Fibroblast of lung (primary cell): ENCODE measurements around the gene CYP27A1. TPM values are rescaled to one million over a fixed set of nuclear protein-coding genes. Genes with fewer than 3 reads are reported as not detected.

ENCODE experiments used
- DNase-seq, 2 donors: peaks; one replicate each; pipeline versions ENCODE4 v3.0.0 to v3.0.0-alpha.2; 2010; ENCODE audit warnings: low read depth in 2 of 2
- H2AFZ ChIP-seq: 2 replicates; pipeline ENCODE4 v1.5.1; 2012; ENCODE audit warnings: low read length, control low read depth, inconsistent platforms
- H3K27ac ChIP-seq: 2 replicates; pipeline ENCODE4 v1.5.1; 2011; ENCODE audit warnings: low read length, control low read depth; ENCODE audit not compliant: insufficient read depth
- H3K27me3 ChIP-seq: 2 replicates; pipeline ENCODE4 v1.5.1; 2011; ENCODE audit warnings: mild to moderate bottlenecking, low read length; ENCODE audit not compliant: control insufficient read depth, insufficient read depth
- H3K36me3 ChIP-seq: 2 replicates; pipeline ENCODE4 v1.5.1; 2011; ENCODE audit warnings: low read length; ENCODE audit not compliant: control insufficient read depth, insufficient read depth
- H3K4me1 ChIP-seq: 2 replicates; pipeline ENCODE4 v1.5.1; 2011; ENCODE audit warnings: low read length; ENCODE audit not compliant: control insufficient read depth, insufficient read depth; ENCODE audit errors: extremely low read depth
- H3K4me2 ChIP-seq: 2 replicates; pipeline ENCODE4 v1.5.1; 2011; ENCODE audit warnings: low read length, control low read depth; ENCODE audit not compliant: insufficient read depth; ENCODE audit errors: extremely low read depth
- H3K4me3 ChIP-seq, 4 experiments: fragments of 200-600 bp in 1 of 4; sonication (generic) in 1 of 4; replicated peaks in 1 of 4; 2 replicates each; pipeline ENCODE4 v1.5.1; 2011 to 2016; ENCODE audit warnings: low read length in 4 of 4, low read depth in 3 of 4, mild to moderate bottlenecking in 3 of 4, control low read depth in 2 of 4, inconsistent platforms in 1 of 4, mixed read lengths in 1 of 4; ENCODE audit not compliant: insufficient read depth in 1 of 4; ENCODE audit errors: control extremely low read depth in 1 of 4
- H3K79me2 ChIP-seq: 2 replicates; pipeline ENCODE4 v1.5.1; 2012; ENCODE audit warnings: mild to moderate bottlenecking, low read length, inconsistent platforms; ENCODE audit not compliant: control insufficient read depth, insufficient read depth
- H3K9ac ChIP-seq: 2 replicates; pipeline ENCODE4 v1.5.1; 2011; ENCODE audit warnings: mild to moderate bottlenecking, low read length, control low read depth; ENCODE audit not compliant: insufficient read depth
- H3K9me3 ChIP-seq: 2 replicates; pipeline ENCODE4 v1.5.1; 2012; ENCODE audit warnings: low read depth, low read length; ENCODE audit not compliant: control insufficient read depth, insufficient read depth
- H4K20me1 ChIP-seq: 2 replicates; pipeline ENCODE4 v1.5.1; 2011; ENCODE audit warnings: low read length; ENCODE audit not compliant: control insufficient read depth, insufficient read depth; ENCODE audit errors: extremely low read depth
- EZH2 ChIP-seq: IDR thresholded peaks from 2 replicates; pipeline ENCODE4 v1.5.1; 2012; ENCODE audit warnings: low read length, control low read depth, mild to moderate bottlenecking; ENCODE audit errors: missing control alignments
- polyA plus RNA-seq, 2 donors: library from polyadenylated mRNA; depleted of rRNA in 1 of 2; stranded (reverse) in 1 of 2; unstranded in 1 of 2; fragments of >200 nt; gene quantifications; 2 replicates each; pipeline ENCODE4 v1.2.1, GENCODE V29; 2011 to 2012; ENCODE audit warnings: missing spikeins in 1 of 2
- total RNA-seq: library from RNA; depleted of rRNA; stranded (reverse); fragments of >200 nt; gene quantifications from 2 replicates; pipeline ENCODE4 v1.2.1, GENCODE V29; 2014
- TF ChIP-seq, protein P1 (sequence below), 2 donors: IDR thresholded peaks in 1 of 2; conservative IDR thresholded peaks in 1 of 2; 1 replicate in 1 of 2; 2 replicates in 1 of 2; pipeline ENCODE4 v1.5.1; 2011 to 2012; ENCODE audit warnings: low read length in 2 of 2, control low read depth in 1 of 2, inconsistent platforms in 1 of 2, low read depth in 1 of 2, mild to moderate bottlenecking in 1 of 2

CYP27A1 gene
- total and polyA plus RNA-seq, 2 donors (not counting 1 experiment from before 2014, with no cell fraction given) = 12.7 to 53.8 TPM

DNA sequence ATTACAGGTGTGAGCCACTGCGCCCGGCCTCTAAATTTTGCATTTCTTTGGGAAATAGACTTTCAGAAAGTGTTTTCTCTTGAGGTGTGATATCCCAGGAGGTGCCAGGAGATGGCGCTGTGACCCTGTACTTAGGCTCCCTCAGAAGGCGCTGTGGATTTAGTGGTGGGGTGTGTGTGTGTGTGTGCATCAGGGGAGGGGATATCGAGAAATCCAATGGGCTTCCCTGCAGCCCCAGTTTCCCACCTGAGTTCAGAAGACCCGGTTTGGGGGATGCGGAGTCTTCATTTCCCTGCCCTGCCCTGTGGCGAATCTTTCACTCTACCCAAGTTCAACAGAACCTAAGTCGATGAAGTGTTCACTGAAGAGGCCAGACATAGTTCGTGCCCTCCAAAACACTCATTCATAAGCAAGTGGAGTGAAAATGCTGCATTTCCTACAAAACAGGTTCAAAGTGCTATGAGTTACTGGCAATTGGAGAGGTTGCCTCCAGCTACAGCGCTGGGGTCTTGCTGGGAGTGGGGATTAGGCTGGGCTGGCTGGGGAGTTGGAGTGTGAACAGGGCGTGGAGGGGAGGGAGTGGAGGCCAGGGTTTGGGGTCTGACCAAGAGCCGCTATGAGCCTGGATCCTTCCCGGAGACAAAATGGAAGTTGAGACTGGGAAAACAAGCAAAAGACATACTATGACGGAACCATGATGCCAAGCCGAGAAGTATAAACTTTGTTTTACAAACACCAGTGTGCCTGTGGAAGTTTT, 71.1 kb downstream of the CYP27A1 start:
- Histone ChIP-seq H3K36me3 (no peaks in the 10 kb centered on the region), H3K27ac (no peak overlapping the region), H3K79me2 (no peaks in the 10 kb centered on the region), H4K20me1 (no peaks in the 10 kb centered on the region), H3K9me3 (no peaks in the 10 kb centered on the region), H3K27me3 (peaks cover 31% of the 10 kb centered on the region), H3K4me3 (no peak overlapping the region), H2AFZ (no peak overlapping the region), H3K4me1 (no peaks in the 10 kb centered on the region), H3K9ac (no peak overlapping the region), H3K4me2 (no peak overlapping the region)
- TF ChIP-seq EZH2 = no peak
- TF ChIP-seq, protein P1, sequence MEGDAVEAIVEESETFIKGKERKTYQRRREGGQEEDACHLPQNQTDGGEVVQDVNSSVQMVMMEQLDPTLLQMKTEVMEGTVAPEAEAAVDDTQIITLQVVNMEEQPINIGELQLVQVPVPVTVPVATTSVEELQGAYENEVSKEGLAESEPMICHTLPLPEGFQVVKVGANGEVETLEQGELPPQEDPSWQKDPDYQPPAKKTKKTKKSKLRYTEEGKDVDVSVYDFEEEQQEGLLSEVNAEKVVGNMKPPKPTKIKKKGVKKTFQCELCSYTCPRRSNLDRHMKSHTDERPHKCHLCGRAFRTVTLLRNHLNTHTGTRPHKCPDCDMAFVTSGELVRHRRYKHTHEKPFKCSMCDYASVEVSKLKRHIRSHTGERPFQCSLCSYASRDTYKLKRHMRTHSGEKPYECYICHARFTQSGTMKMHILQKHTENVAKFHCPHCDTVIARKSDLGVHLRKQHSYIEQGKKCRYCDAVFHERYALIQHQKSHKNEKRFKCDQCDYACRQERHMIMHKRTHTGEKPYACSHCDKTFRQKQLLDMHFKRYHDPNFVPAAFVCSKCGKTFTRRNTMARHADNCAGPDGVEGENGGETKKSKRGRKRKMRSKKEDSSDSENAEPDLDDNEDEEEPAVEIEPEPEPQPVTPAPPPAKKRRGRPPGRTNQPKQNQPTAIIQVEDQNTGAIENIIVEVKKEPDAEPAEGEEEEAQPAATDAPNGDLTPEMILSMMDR (conservative IDR thresholded peaks at IDR 0.05 in 1 of 2, IDR thresholded peaks at IDR 0.05 in 1 of 2; ENCODE audit: low read depth in 1 of 2, low read length in 2 of 2) = peak; percentile 77 to 82
- DNase-seq = peak; percentile 54 to 62

DNA sequence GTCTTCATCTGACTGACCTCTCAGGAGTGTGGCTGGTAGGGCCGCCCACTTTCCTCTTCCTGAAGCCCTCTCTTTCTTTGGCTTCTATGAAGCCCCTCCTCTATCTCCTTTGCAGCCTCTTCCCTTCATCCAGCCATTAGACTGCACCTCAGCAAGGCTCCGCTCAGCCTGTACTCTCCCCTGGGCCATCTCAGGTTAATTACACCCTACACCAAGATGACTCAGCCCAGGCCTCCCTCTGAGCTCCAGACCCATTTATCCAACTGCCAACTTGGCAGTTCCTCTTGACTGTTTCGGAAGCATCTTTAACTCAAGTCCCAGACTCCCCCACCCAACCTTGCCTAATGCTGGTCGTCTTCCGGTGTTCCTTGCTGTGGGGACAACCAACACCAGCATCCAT, 71.8 kb downstream of the CYP27A1 start:
- H3K79me2 ChIP-seq = no peaks in the 10 kb centered on the region
- H2AFZ ChIP-seq = no peak overlapping the region
- H3K9ac ChIP-seq = no peak overlapping the region
- no peak overlapping the region for H3K27ac ChIP-seq
- no peak overlapping the region for H3K4me2 ChIP-seq
- peaks cover 38% of the 10 kb centered on the region for H3K27me3 ChIP-seq
- no peaks in the 10 kb centered on the region for H3K36me3 ChIP-seq
- H3K4me1 ChIP-seq = no peaks in the 10 kb centered on the region
- TF ChIP-seq EZH2 = no peak
- TF ChIP-seq, protein P1 (conservative IDR thresholded peaks at IDR 0.05 in 1 of 2, IDR thresholded peaks at IDR 0.05 in 1 of 2; ENCODE audit: low read depth in 1 of 2, low read length in 2 of 2) = no peak
- no peak overlapping the region for H3K4me3 ChIP-seq
- DNase-seq = peak in 1 of 2 donors; percentile 72
- H4K20me1 ChIP-seq = no peaks in the 10 kb centered on the region
- no peaks in the 10 kb centered on the region for H3K9me3 ChIP-seq

DNA sequence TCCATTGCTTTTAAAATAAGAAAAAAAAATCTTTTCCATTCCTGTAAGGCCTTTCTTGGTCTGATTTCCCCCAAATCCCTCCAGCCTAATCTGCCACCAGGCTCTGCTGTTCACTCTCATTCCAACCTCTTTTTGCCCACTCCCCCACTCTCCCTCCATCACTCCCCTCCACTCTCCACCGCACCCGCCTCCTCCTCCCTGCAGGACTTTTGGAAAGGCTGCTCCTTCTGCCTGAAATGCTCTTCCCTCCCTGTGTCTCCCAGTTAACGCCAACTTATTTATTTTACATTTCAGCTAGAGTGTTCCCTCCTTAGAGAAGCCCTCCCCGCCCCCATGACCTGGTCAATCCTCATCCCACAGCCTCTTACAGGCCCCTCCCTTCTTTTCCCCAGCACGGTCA, 72.9 kb downstream of the CYP27A1 start:
- DNase-seq = no peak
- no peak overlapping the region for H3K9ac ChIP-seq
- no peaks in the 10 kb centered on the region for H3K9me3 ChIP-seq
- no peak overlapping the region for H3K4me2 ChIP-seq
- H3K79me2 ChIP-seq = no peaks in the 10 kb centered on the region
- H3K27me3 ChIP-seq = peaks cover 46% of the 10 kb centered on the region
- no peaks in the 10 kb centered on the region for H3K36me3 ChIP-seq
- no peak overlapping the region for H3K4me3 ChIP-seq
- TF ChIP-seq, protein P1 (conservative IDR thresholded peaks at IDR 0.05 in 1 of 2, IDR thresholded peaks at IDR 0.05 in 1 of 2; ENCODE audit: low read depth in 1 of 2, low read length in 2 of 2) = no peak
- TF ChIP-seq EZH2 = no peak
- H3K4me1 ChIP-seq = no peaks in the 10 kb centered on the region
- H3K27ac ChIP-seq = no peak overlapping the region
- H4K20me1 ChIP-seq = no peaks in the 10 kb centered on the region
- no peak overlapping the region for H2AFZ ChIP-seq
